ENCODE results near the gene MTAP. TPM values are rescaled to one million over a fixed set of nuclear protein-coding genes. Genes with fewer than 3 reads are reported as not detected.

Gene MTAP
- polyA plus RNA-seq, 1 donor from 2014 or later = 7.7 TPM

DNA sequence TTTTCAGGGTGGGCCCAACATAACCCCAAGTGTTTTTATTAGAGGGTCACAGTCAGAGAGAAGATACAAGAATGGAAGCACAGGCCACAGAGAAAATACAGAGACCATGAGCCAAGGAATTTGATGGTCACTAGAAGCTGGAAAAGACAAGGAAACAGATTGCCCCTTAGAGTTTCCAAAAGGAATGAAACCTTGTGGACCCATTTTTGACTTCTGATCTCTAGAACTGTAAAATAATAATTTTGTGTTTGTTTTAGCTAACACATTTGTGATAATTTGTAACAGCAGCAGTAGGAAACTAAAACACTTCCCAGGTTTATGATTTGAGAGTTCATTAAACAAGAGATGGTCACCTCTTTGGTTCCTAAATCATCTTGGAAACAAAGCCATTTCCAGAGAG, 169.9 kb downstream of the MTAP start:
- H3K4me3 ChIP-seq (ENCODE audit: low read length) = no peak overlapping the region
- H3K36me3 ChIP-seq (ENCODE audit: insufficient read depth, low read length) = no peaks in the 10 kb centered on the region
- H3K27ac ChIP-seq (ENCODE audit: low read length) = no peak overlapping the region
- H3K9ac ChIP-seq (ENCODE audit: low read length) = no peak overlapping the region
- H3K27me3 ChIP-seq (ENCODE audit: insufficient read depth, low read depth, low read length) = peaks cover 100% of the 10 kb centered on the region
- H2AFZ ChIP-seq (ENCODE audit: low read depth, low read length) = no peak overlapping the region
- H3K9me2 ChIP-seq (ENCODE audit: insufficient read depth, low read length) = no peaks in the 10 kb centered on the region
- no peaks in the 10 kb centered on the region for H3F3A ChIP-seq (ENCODE audit: insufficient read depth, low read length, poor library complexity, severe bottlenecking)
- TF ChIP-seq SMC3 (conservative IDR thresholded peaks at IDR 0.05; ENCODE audit: poor library complexity) (no peak), TAF1 (IDR thresholded peaks at IDR 0.05; ENCODE audit: low read depth) (no peak), POLR2AphosphoS5 (IDR thresholded peaks at IDR 0.05) (no peak), EP300 (conservative IDR thresholded peaks at IDR 0.05; ENCODE audit: poor library complexity, severe bottlenecking) (no peak), EZH2 (IDR thresholded peaks at IDR 0.05; ENCODE audit: borderline replicate concordance, insufficient read depth, low read length, poor library complexity, severe bottlenecking) (no peak), MXI1 (conservative IDR thresholded peaks at IDR 0.05; ENCODE audit: poor library complexity, severe bottlenecking) (no peak), RAD21 (conservative IDR thresholded peaks at IDR 0.05) (no peak)
- TF ChIP-seq, protein P1, sequence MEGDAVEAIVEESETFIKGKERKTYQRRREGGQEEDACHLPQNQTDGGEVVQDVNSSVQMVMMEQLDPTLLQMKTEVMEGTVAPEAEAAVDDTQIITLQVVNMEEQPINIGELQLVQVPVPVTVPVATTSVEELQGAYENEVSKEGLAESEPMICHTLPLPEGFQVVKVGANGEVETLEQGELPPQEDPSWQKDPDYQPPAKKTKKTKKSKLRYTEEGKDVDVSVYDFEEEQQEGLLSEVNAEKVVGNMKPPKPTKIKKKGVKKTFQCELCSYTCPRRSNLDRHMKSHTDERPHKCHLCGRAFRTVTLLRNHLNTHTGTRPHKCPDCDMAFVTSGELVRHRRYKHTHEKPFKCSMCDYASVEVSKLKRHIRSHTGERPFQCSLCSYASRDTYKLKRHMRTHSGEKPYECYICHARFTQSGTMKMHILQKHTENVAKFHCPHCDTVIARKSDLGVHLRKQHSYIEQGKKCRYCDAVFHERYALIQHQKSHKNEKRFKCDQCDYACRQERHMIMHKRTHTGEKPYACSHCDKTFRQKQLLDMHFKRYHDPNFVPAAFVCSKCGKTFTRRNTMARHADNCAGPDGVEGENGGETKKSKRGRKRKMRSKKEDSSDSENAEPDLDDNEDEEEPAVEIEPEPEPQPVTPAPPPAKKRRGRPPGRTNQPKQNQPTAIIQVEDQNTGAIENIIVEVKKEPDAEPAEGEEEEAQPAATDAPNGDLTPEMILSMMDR (IDR thresholded peaks at IDR 0.05; ENCODE audit: poor library complexity, severe bottlenecking) = no peak
- TF ChIP-seq, protein P2, sequence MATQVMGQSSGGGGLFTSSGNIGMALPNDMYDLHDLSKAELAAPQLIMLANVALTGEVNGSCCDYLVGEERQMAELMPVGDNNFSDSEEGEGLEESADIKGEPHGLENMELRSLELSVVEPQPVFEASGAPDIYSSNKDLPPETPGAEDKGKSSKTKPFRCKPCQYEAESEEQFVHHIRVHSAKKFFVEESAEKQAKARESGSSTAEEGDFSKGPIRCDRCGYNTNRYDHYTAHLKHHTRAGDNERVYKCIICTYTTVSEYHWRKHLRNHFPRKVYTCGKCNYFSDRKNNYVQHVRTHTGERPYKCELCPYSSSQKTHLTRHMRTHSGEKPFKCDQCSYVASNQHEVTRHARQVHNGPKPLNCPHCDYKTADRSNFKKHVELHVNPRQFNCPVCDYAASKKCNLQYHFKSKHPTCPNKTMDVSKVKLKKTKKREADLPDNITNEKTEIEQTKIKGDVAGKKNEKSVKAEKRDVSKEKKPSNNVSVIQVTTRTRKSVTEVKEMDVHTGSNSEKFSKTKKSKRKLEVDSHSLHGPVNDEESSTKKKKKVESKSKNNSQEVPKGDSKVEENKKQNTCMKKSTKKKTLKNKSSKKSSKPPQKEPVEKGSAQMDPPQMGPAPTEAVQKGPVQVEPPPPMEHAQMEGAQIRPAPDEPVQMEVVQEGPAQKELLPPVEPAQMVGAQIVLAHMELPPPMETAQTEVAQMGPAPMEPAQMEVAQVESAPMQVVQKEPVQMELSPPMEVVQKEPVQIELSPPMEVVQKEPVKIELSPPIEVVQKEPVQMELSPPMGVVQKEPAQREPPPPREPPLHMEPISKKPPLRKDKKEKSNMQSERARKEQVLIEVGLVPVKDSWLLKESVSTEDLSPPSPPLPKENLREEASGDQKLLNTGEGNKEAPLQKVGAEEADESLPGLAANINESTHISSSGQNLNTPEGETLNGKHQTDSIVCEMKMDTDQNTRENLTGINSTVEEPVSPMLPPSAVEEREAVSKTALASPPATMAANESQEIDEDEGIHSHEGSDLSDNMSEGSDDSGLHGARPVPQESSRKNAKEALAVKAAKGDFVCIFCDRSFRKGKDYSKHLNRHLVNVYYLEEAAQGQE (IDR thresholded peaks at IDR 0.05; ENCODE audit: borderline replicate concordance) = no peak
- H3K4me2 ChIP-seq (ENCODE audit: low read length) = no peak overlapping the region
- H4K20me1 ChIP-seq (ENCODE audit: insufficient read depth) = no peaks in the 10 kb centered on the region
- no peaks in the 10 kb centered on the region for H3K79me2 ChIP-seq (replicated peaks; ENCODE audit: insufficient read depth, low read length)
- H3K9me3 ChIP-seq (ENCODE audit: low read length) = peaks cover 7% of the 10 kb centered on the region

DNA sequence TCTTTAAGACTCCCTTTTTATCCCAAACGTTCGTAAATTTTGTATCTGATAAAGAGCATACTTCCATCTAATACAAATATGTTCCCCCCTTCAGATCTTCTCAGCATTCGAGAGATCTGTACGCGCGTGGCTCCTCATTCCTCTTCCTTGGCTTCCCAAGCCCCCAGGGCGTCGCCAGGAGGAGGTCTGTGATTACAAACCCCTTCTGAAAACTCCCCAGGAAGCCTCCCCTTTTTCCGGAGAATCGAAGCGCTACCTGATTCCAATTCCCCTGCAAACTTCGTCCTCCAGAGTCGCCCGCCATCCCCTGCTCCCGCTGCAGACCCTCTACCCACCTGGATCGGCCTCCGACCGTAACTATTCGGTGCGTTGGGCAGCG, 171.9 kb downstream of the MTAP start:
- no peak overlapping the region for H3K4me2 ChIP-seq (ENCODE audit: low read length)
- no peaks in the 10 kb centered on the region for H3K79me2 ChIP-seq (replicated peaks; ENCODE audit: insufficient read depth, low read length)
- no peak overlapping the region for H3K27ac ChIP-seq (ENCODE audit: low read length)
- H3K9me3 ChIP-seq (ENCODE audit: low read length) = peaks cover 2% of the 10 kb centered on the region
- no peak overlapping the region for H2AFZ ChIP-seq (ENCODE audit: low read depth, low read length)
- H3K9ac ChIP-seq (ENCODE audit: low read length) = no peak overlapping the region
- no peaks in the 10 kb centered on the region for H4K20me1 ChIP-seq (ENCODE audit: insufficient read depth)
- H3K9me2 ChIP-seq (ENCODE audit: insufficient read depth, low read length) = no peaks in the 10 kb centered on the region
- H3K36me3 ChIP-seq (ENCODE audit: insufficient read depth, low read length) = no peaks in the 10 kb centered on the region
- H3F3A ChIP-seq (ENCODE audit: insufficient read depth, low read length, poor library complexity, severe bottlenecking) = no peaks in the 10 kb centered on the region
- H3K4me3 ChIP-seq (ENCODE audit: low read length) = peak overlapping the region; percentile 58
- peaks cover 100% of the 10 kb centered on the region for H3K27me3 ChIP-seq (ENCODE audit: insufficient read depth, low read depth, low read length)
- TF ChIP-seq POLR2AphosphoS5 (IDR thresholded peaks at IDR 0.05) (no peak), SMC3 (conservative IDR thresholded peaks at IDR 0.05; ENCODE audit: poor library complexity) (no peak), EP300 (conservative IDR thresholded peaks at IDR 0.05; ENCODE audit: poor library complexity, severe bottlenecking) (no peak), EZH2 (IDR thresholded peaks at IDR 0.05; ENCODE audit: borderline replicate concordance, insufficient read depth, low read length, poor library complexity, severe bottlenecking) (no peak), RAD21 (conservative IDR thresholded peaks at IDR 0.05) (no peak), MXI1 (conservative IDR thresholded peaks at IDR 0.05; ENCODE audit: poor library complexity, severe bottlenecking) (no peak), TAF1 (IDR thresholded peaks at IDR 0.05; ENCODE audit: low read depth) (no peak)
- TF ChIP-seq, protein P2 (IDR thresholded peaks at IDR 0.05; ENCODE audit: borderline replicate concordance) = no peak
- TF ChIP-seq, protein P1 (IDR thresholded peaks at IDR 0.05; ENCODE audit: poor library complexity, severe bottlenecking) = no peak

All from neural cell (in vitro differentiated cells).